Panc1 (cell line): ENCODE measurements around the gene EXPH5. TPM values are rescaled to one million over a fixed set of nuclear protein-coding genes. Genes with fewer than 3 reads are reported as not detected.

Experiments
- ATAC-seq: fragments of 200-7000 bp; cut with Tn5 transposase; 2 replicates; pipeline ENCODE4 v1.9.1; 2020; ENCODE audit warnings: mild to moderate bottlenecking, moderate library complexity
- BruUV-seq: library from RNA; stranded (reverse); fragments of 400-500 nt; replicated peaks from 2 replicates; lab custom pipeline; 2021; lab: Mats Ljungman, UMichigan
- CTCF ChIA-PET: fragments of 300-600 bp; sonication (Branson Sonifier 250); formaldehyde crosslinking; loops from one replicate; lab custom pipeline; 2022; ENCODE audit warnings: antibody characterized with exemption; lab: Charles Lee
- POLR2A ChIA-PET: fragments of 300-600 bp; sonication (Branson Sonifier 250); formaldehyde crosslinking; loops from one replicate; lab custom pipeline; 2022; ENCODE audit warnings: antibody characterized with exemption; lab: Charles Lee
- DNase-seq: peaks from one replicate; pipeline ENCODE4 v3.0.0-alpha.2; 2010; ENCODE audit warnings: low read depth, low spot score
- H3K27ac ChIP-seq: 2 replicates; pipeline ENCODE4 v1.5.1; 2011; ENCODE audit warnings: mild to moderate bottlenecking, low read length, inconsistent platforms
- H3K27me3 ChIP-seq: fragments of 200-500 bp; sonication (Bioruptor generic); 2 replicates; pipeline ENCODE4 v1.6.0; 2014; ENCODE audit warnings: low read length, inconsistent platforms; ENCODE audit not compliant: control insufficient read depth, insufficient read depth
- H3K36me3 ChIP-seq: fragments of 200-500 bp; sonication (Bioruptor generic); 2 replicates; pipeline ENCODE4 v1.5.1; 2014; ENCODE audit warnings: inconsistent platforms, mild to moderate bottlenecking, low read length, moderate library complexity; ENCODE audit not compliant: control insufficient read depth, insufficient read depth
- H3K4me1 ChIP-seq: 2 replicates; pipeline ENCODE4 v1.5.1; 2011; ENCODE audit warnings: inconsistent platforms, mild to moderate bottlenecking, low read length, moderate library complexity; ENCODE audit not compliant: control insufficient read depth, insufficient read depth
- H3K4me3 ChIP-seq, 2 experiments: 2 replicates each; pipeline ENCODE4 v1.5.1; 2011 to 2012; ENCODE audit warnings: low read depth in 2 of 2, low read length in 2 of 2, mild to moderate bottlenecking in 2 of 2, inconsistent platforms in 1 of 2, moderate library complexity in 1 of 2
- H3K9me3 ChIP-seq: fragments of 200-500 bp; sonication (Bioruptor generic); 2 replicates; pipeline ENCODE4 v1.5.1; 2014; ENCODE audit warnings: low read depth, mild to moderate bottlenecking, inconsistent platforms, low read length, moderate library complexity; ENCODE audit not compliant: control insufficient read depth, insufficient read depth
- CTCF ChIP-seq: fragments of 450-650 bp; IDR thresholded peaks from 2 replicates; pipeline ENCODE4 v1.5.1; 2017; ENCODE audit warnings: mild to moderate bottlenecking
- POLR2AphosphoS5 ChIP-seq: IDR thresholded peaks from 2 replicates; pipeline ENCODE4 v1.6.1; 2012; ENCODE audit warnings: mild to moderate bottlenecking, low read depth, low read length, moderate library complexity
- REST ChIP-seq, 2 experiments: IDR thresholded peaks; 2 replicates each; pipeline ENCODE4 v1.6.1; 2011 to 2012; ENCODE audit warnings: low read depth in 2 of 2, control low read depth in 1 of 2, low read length in 1 of 2, mild to moderate bottlenecking in 1 of 2, moderate library complexity in 1 of 2; ENCODE audit not compliant: insufficient read depth in 1 of 2
- SIN3A ChIP-seq: IDR thresholded peaks from 2 replicates; pipeline ENCODE4 v1.6.1; 2012; ENCODE audit warnings: low read depth, mild to moderate bottlenecking, low read length, moderate library complexity, borderline replicate concordance; ENCODE audit not compliant: insufficient read depth
- TCF7L2 ChIP-seq: IDR thresholded peaks from 2 replicates; pipeline ENCODE4 v1.6.1; 2011; ENCODE audit warnings: mild to moderate bottlenecking, low read depth, low read length, inconsistent platforms
- in situ Hi-C: cut with HindIII; loops from 2 replicates; pipeline ENCODE4 v1.10.0; 2016; ENCODE audit warnings: low sequenced_read_pairs, low pct_unique_long_range_greater_than_20kb
- intact Hi-C: fragments of 100-400 bp; cut with micrococcal nuclease; formaldehyde crosslinking; loops from one replicate; pipeline ENCODE4 v1.10.0; 2022; ENCODE audit not compliant: unreplicated experiment
- total RNA-seq: library from RNA; stranded (reverse); gene quantifications from one replicate; pipeline ENCODE4 v1.2.1, GENCODE V29; 2021; ENCODE audit not compliant: unreplicated experiment

Gene EXPH5
- total RNA-seq, 1 experiment from 2014 or later: 0.85 TPM

DNA sequence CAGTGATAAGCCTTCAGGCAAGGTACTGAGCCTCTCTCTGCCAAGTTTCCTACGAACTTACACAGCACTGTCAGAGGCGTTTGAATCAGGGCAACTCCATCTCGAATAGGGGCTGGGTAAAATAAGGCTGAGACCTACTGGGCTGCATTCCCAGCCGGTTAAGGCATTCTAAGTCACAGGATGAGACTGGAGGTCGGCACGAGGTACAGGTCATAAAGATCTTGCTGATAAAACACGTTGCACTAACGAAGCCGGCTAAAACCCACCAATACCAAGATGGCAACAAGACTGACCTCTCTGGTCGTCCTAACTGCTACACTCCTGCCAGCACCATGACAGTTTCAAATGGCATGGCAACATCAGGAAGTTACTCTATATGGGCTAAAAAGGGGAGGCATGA lies 75.0 kb downstream of the EXPH5 start:
- H3K4me3 ChIP-seq: no peak overlapping the region
- intact Hi-C loops (no loop called here), in situ Hi-C loops (no loop called here)
- no peaks in the 10 kb centered on the region for H3K9me3 ChIP-seq
- no peak for ATAC-seq
- no peaks in the 10 kb centered on the region for H3K36me3 ChIP-seq
- H3K27me3 ChIP-seq: peaks cover 11% of the 10 kb centered on the region
- no peak for DNase-seq
- no peak overlapping the region for H3K27ac ChIP-seq
- ChIA-PET POLR2A (no interaction called here), CTCF (no interaction called here)
- no peak for TF ChIP-seq SIN3A
- BruUV-seq: no TSS peak
- H3K4me1 ChIP-seq: no peaks in the 10 kb centered on the region

DNA sequence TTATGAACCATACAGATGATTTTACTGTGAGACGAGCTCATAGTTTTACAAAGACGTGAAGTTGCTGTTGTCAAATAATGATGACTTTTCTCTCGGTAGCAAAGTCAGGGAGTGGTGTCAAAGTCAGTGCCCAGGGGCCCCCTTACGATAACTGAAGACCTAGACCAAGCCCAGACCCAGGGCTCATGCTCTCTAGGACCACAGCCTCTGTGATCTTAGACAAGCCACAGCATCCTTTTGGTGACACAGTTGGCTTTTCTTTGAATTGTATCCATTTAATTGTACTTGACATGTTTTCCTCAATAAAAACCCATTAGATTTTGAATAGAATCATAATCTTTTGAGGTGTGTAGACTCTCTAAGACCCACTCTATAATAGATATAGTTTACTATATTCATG lies 77.4 kb downstream of the EXPH5 start:
- peaks cover 22% of the 10 kb centered on the region for H3K27me3 ChIP-seq
- 0 out of 2 replicates have a peak, but pooled peaks cover under 1% of the 10 kb centered on the region for H3K9me3 ChIP-seq
- BruUV-seq: no TSS peak
- ATAC-seq (no peak), DNase-seq (no peak)
- H3K4me3 ChIP-seq: no peak overlapping the region
- ChIA-PET CTCF (interaction anchor here (0.6 kb wide), 1 partner anchor 148 kb away, joined by 7 read pairs; no protein-coding TSS in a partner anchor), POLR2A (interaction anchor here (0.6 kb wide), 1 partner anchor 267 kb away, joined by 4 read pairs; no protein-coding TSS in a partner anchor)
- no peak overlapping the region for H3K27ac ChIP-seq
- intact Hi-C loops: no loop called here
- no peaks in the 10 kb centered on the region for H3K36me3 ChIP-seq
- no peak for TF ChIP-seq TCF7L2
- no peak for TF ChIP-seq SIN3A
- no peak for TF ChIP-seq CTCF
- H3K4me1 ChIP-seq: no peaks in the 10 kb centered on the region
- in situ Hi-C loops: no loop called here

GRCh38 chr11:108512708-108513107 lies 80.9 kb downstream of the EXPH5 start:
- no peaks in the 10 kb centered on the region for H3K36me3 ChIP-seq
- no peaks in the 10 kb centered on the region for H3K4me1 ChIP-seq
- no peak overlapping the region for H3K4me3 ChIP-seq
- peaks cover 23% of the 10 kb centered on the region for H3K27me3 ChIP-seq
- no peak overlapping the region for H3K27ac ChIP-seq
- peaks cover 8% of the 10 kb centered on the region; the same call in 1 of the 2 replicates for H3K9me3 ChIP-seq
- ChIA-PET POLR2A (no interaction called here), CTCF (no interaction called here)
- TF ChIP-seq SIN3A: no peak
- TF ChIP-seq POLR2AphosphoS5: no peak
- TF ChIP-seq REST (IDR thresholded peaks at IDR 0.05; ENCODE audit: insufficient read depth in 1 of 2, low read depth in 2 of 2, low read length in 1 of 2): no peak
- no peak for TF ChIP-seq TCF7L2
- no peak for TF ChIP-seq CTCF
- intact Hi-C loops: no loop called here
- ATAC-seq (no peak), DNase-seq (no peak)
- in situ Hi-C loops: no loop called here
- no TSS peak for BruUV-seq
